Adrenal gland (tissue), 12 donors: ENCODE data around the gene GRIA1. TPM values are rescaled to one million over a fixed set of nuclear protein-coding genes. Genes with fewer than 3 reads are reported as not detected.

Experiments used
- DNase-seq, 7 donors: peaks; one replicate each; pipeline ENCODE4 v3.0.0-alpha.2; 2019 to 2020
- H3K27ac ChIP-seq, 5 donors: fragments of 200-600 bp; sonication (generic) in 4 of 5; 1 replicate in 3 of 5; 2 replicates in 2 of 5; pipeline versions ENCODE4 v1.5.1 to v1.8.0; 2016 to 2020; ENCODE audit warnings: mild to moderate bottlenecking in 1 of 5
- H3K27me3 ChIP-seq: fragments of 200-600 bp; 2 replicates; pipeline ENCODE4 v1.8.0; 2021
- H3K36me3 ChIP-seq, 2 donors: fragments of 200-600 bp; replicated peaks in 1 of 2; 1 replicate in 1 of 2; 2 replicates in 1 of 2; pipeline versions ENCODE4 v1.5.1 to v1.8.0; 2018 to 2022
- H3K4me1 ChIP-seq, 2 donors: fragments of 200-600 bp; replicated peaks in 1 of 2; 1 replicate in 1 of 2; 2 replicates in 1 of 2; pipeline versions ENCODE4 v1.5.1 to v1.8.0; 2018 to 2021
- H3K4me3 ChIP-seq, 4 donors: fragments of 200-600 bp; sonication (generic) in 3 of 4; one replicate each; pipeline ENCODE4 v1.5.1; 2016 to 2018
- H3K9me3 ChIP-seq, 3 donors: fragments of 200-600 bp; sonication (generic) in 1 of 3; replicated peaks in 1 of 3; 1 replicate in 2 of 3; 2 replicates in 1 of 3; pipeline versions ENCODE4 v1.5.1 to v1.8.0; 2016 to 2021
- CTCF ChIP-seq, 6 experiments: fragments of 450-650 bp in 4 of 6; fragments of 200-600 bp in 2 of 6; sonication (generic) in 1 of 6; IDR thresholded peaks; 1 replicate in 5 of 6; 2 replicates in 1 of 6; pipeline versions ENCODE4 v1.5.1 to v1.8.0; 2016 to 2021; ENCODE audit warnings: antibody characterized with exemption in 6 of 6, mild to moderate bottlenecking in 2 of 6, moderate library complexity in 1 of 6
- POLR2A ChIP-seq, 2 donors: fragments of 450-650 bp; IDR thresholded peaks; one replicate each; pipeline ENCODE4 v1.6.1; 2017; ENCODE audit warnings: antibody characterized with exemption in 2 of 2, mild to moderate bottlenecking in 2 of 2, moderate library complexity in 1 of 2
- WGBS, 4 donors: extraction: QIAGEN DNeasy Blood & Tissue Kit in 2 of 4; methylation state at CpG; one replicate each; pipeline versions ENCODE4 v1.1.5 to v1.1.7; 2013 to 2017; 5-methylcytosine and 5-hydroxymethylcytosine counted together
- intact Hi-C, 2 donors: fragments of 100-400 bp; cut with DNase I; formaldehyde crosslinking; loops; one replicate each; pipeline versions ENCODE4 v1.14.1 to v1.15.0; 2022 to 2023
- polyA plus RNA-seq, 3 donors: library from polyadenylated mRNA; stranded (reverse); fragments of 200-250 nt in 2 of 3; fragments of 350-450 nt in 1 of 3; fragmentation: Illumina TruSeq in 1 of 3; extraction: RNeasy Lipid Tissue Mini Kit (QIAGEN cat#74804) in 1 of 3; gene quantifications; one replicate each; pipeline ENCODE4 v1.2.3, GENCODE V29; 2013 to 2014
- total RNA-seq, 9 donors: library from RNA; depleted of rRNA in 4 of 9; stranded (reverse); fragments of >200 nt in 4 of 9; fragments of 120-200 nt in 1 of 9; fragmentation: NEBNext Ultra II Directional in 1 of 9; extraction: Animal tissue kit (Norgen Biotek cat#: 25700) in 1 of 9; gene quantifications; one replicate each; pipeline versions ENCODE4 v1.1.0 to v1.2.4, GENCODE V29; 2013 to 2023
- donor health status: healthy with polysubstance abuse.
- donor health status: Bipolar disorder and iron deficiency.
- donor health status: DM: yes; HTN: yes; CAD: no.
- donor health status: DM: no; HTN: no; CAD: no.
- donor health status: DM: no; HTN: no; CAD: no.
- donor health status: DM: yes; HTN: yes; CAD: no.

The GRIA1 gene
- total and polyA plus RNA-seq, 12 donors = 0.12 to 2.3 (median 0.86) TPM

DNA sequence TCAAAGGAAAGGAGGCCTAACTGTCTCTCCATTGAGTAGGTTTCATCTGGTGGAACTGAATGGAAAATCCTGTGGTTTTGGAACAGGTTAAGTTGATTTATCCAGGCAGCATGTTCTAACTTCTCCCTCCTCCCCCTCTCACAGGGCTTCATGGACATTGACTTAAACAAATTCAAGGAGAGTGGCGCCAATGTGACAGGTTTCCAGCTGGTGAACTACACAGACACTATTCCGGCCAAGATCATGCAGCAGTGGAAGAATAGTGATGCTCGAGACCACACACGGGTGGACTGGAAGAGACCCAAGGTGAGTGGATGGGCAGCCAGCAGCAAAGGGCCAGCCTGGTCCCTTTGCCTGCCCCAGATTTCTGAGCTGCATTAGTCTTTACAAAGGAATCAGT lies 183.9 kb downstream of the GRIA1 start:
- Histone ChIP-seq H3K4me3 (no peak overlapping the region), H3K4me1 (peaks cover 12 to 25% of the 10 kb centered on the region in 2 donors), H3K27ac (no peak overlapping the region), H3K27me3 (no peaks in the 10 kb centered on the region), H3K9me3 (no peaks in the 10 kb centered on the region), H3K36me3 (no peaks in the 10 kb centered on the region)
- 89 to 98% (median 93%) methylated on average over 4 of the region's 4 CpGs for WGBS, 4 donors
- intact Hi-C loops = no loop called here
- TF ChIP-seq POLR2A (IDR thresholded peaks at IDR 0.05) (no peak), CTCF (IDR thresholded peaks at IDR 0.05) (no peak)
- DNase-seq = no peak

DNA sequence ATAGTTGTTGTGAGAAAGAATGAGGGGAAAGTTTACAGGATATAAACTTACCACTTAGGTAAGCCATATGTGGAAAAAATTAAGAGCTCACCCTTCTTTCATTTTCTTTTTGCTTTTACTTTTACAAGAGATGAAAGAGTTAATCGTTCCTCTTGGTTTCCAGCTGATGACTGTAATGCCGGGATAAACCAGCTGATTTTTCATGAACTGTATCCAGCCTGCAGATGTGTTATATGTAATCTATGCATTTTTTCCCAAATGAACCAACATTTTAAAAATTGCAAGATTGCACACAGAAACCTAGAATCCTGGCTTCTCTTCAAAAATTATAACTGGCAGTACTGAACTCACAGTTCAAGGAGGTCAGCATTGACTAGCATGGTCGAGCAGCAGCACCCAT lies 185.9 kb downstream of the GRIA1 start:
- no peak for DNase-seq
- Histone ChIP-seq H3K4me1 (peaks cover 15 to 30% of the 10 kb centered on the region in 2 donors), H3K27me3 (no peaks in the 10 kb centered on the region), H3K36me3 (no peaks in the 10 kb centered on the region), H3K27ac (no peak overlapping the region), H3K4me3 (no peak overlapping the region), H3K9me3 (no peaks in the 10 kb centered on the region)
- no peak for TF ChIP-seq POLR2A (IDR thresholded peaks at IDR 0.05)
- TF ChIP-seq CTCF (IDR thresholded peaks at IDR 0.05) = no peak
- 37 to 47% (median 41%) methylated on average over 3 of the region's 3 CpGs for WGBS, 4 donors
- intact Hi-C loops = no loop called here

DNA sequence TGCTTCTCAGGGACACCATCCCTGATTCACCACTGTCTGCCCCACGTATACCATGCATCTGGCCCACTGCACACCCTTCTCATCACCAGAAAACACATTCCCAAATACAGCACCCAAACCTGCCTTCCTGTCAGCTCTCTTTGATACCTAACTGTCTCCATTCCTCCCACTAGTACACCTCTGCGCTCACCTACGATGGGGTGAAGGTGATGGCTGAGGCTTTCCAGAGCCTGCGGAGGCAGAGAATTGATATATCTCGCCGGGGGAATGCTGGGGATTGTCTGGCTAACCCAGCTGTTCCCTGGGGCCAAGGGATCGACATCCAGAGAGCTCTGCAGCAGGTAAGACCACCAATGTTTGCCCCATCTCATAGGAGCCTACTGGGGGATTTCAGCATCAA lies 186.4 kb downstream of the GRIA1 start:
- no peaks in the 10 kb centered on the region for H3K9me3 ChIP-seq
- H3K27ac ChIP-seq = no peak overlapping the region
- WGBS, 4 donors = 86 to 93% (median 89%) methylated on average over 1 to 7 of the region's 7 CpGs
- peaks cover 14 to 25% of the 10 kb centered on the region in 2 donors for H3K4me1 ChIP-seq
- intact Hi-C loops = no loop called here
- no peaks in the 10 kb centered on the region for H3K27me3 ChIP-seq
- DNase-seq = no peak
- TF ChIP-seq POLR2A (IDR thresholded peaks at IDR 0.05) (no peak), CTCF (IDR thresholded peaks at IDR 0.05) (no peak)
- no peaks in the 10 kb centered on the region for H3K36me3 ChIP-seq
- no peak overlapping the region for H3K4me3 ChIP-seq

DNA sequence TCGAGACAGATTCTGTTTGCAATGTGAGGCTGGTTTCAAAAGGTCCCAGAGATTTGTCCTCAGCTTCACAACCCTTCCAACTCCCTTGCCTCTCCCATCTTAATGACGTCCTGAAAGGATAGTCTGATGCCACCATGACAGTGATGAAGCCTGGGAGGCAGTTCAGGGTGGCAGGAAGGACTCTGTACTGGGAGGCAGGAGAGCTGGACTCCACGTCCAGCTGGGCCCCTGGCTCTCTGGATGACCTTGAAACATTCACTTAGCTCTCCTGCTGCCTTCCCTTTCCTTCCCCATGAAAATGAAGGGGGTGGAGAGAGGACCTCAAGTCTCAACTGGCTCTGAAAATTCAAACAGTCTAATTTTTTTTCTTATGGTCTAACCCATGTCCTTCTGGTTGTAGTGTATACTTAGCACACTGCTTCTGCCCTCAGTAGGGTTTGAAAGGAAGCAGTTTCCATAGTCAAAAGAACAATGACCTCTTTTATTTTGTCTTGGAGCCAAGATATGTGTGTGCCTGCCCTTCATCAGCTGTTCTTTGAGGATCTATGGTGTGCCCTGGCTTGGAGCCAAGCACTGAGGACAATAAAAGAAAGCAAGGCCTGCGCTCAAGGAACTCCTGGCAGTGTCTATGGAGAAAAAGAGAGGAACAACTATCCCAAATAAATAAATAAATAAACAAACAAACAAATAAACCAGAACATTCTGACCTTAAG lies 188.3 kb downstream of the GRIA1 start:
- Histone ChIP-seq H3K27ac (no peak overlapping the region), H3K4me1 (peaks cover 9 to 16% of the 10 kb centered on the region in 2 donors), H3K36me3 (no peaks in the 10 kb centered on the region), H3K4me3 (no peak overlapping the region), H3K9me3 (no peaks in the 10 kb centered on the region), H3K27me3 (no peaks in the 10 kb centered on the region)
- intact Hi-C loops = no loop called here
- peak; percentile 52 to 83 (median 67) for DNase-seq
- TF ChIP-seq POLR2A (IDR thresholded peaks at IDR 0.05) = no peak
- no peak for TF ChIP-seq CTCF (IDR thresholded peaks at IDR 0.05)
- 44 to 60% (median 55%) methylated on average over 3 to 4 of the region's 4 CpGs for WGBS, 4 donors
